Muscle of leg (tissue), 11 donors: ENCODE results near the gene F10. TPM values are rescaled to one million over a fixed set of nuclear protein-coding genes. Genes with fewer than 3 reads are reported as not detected.

Source experiments
- DNase-seq: peaks from one replicate; pipeline ENCODE4 v3.0.0; 2013
- H3K27ac ChIP-seq: one replicate; pipeline ENCODE4 v1.5.1; 2013; ENCODE audit warnings: mild to moderate bottlenecking, low read length, control low read depth
- H3K27me3 ChIP-seq: one replicate; pipeline ENCODE4 v1.6.1; 2013; ENCODE audit warnings: low read length; ENCODE audit not compliant: control insufficient read depth, insufficient read depth
- H3K36me3 ChIP-seq: one replicate; pipeline ENCODE4 v1.6.1; 2013; ENCODE audit warnings: low read length; ENCODE audit not compliant: control insufficient read depth, insufficient read depth
- H3K4me1 ChIP-seq: one replicate; pipeline ENCODE4 v1.6.1; 2013; ENCODE audit warnings: low read length; ENCODE audit not compliant: control insufficient read depth, insufficient read depth
- H3K4me3 ChIP-seq: one replicate; pipeline ENCODE4 v1.5.1; 2013; ENCODE audit warnings: low read length, control low read depth
- H3K9me3 ChIP-seq: replicated peaks from 2 replicates; pipeline ENCODE4 v1.6.1; 2013; ENCODE audit warnings: low read depth, low read length; ENCODE audit not compliant: control insufficient read depth
- WGBS: methylation state at CpG from one replicate; pipeline ENCODE4 v1.1.5; 2013; ENCODE audit warnings: missing lambda C conversion rate; ENCODE audit not compliant: insufficient coverage; 5-methylcytosine and 5-hydroxymethylcytosine counted together
- polyA plus RNA-seq, 8 donors: library from polyadenylated mRNA; unstranded; fragments of 120-200 nt; gene quantifications; one replicate each; pipeline versions ENCODE4 v1.2.1 to v1.2.3, GENCODE V29; 2013; ENCODE audit warnings: inconsistent platforms in 1 of 8, low replicate concordance in 1 of 8; ENCODE audit not compliant: insufficient read length in 8 of 8, insufficient read depth in 1 of 8
- total RNA-seq: library from RNA; stranded (reverse); fragments of 120-200 nt; gene quantifications from one replicate; pipeline ENCODE4 v1.2.4, GENCODE V29; 2013

Gene F10
- total and polyA plus RNA-seq, 9 donors, result 6.7 to 41.0 (median 14.8) TPM

DNA sequence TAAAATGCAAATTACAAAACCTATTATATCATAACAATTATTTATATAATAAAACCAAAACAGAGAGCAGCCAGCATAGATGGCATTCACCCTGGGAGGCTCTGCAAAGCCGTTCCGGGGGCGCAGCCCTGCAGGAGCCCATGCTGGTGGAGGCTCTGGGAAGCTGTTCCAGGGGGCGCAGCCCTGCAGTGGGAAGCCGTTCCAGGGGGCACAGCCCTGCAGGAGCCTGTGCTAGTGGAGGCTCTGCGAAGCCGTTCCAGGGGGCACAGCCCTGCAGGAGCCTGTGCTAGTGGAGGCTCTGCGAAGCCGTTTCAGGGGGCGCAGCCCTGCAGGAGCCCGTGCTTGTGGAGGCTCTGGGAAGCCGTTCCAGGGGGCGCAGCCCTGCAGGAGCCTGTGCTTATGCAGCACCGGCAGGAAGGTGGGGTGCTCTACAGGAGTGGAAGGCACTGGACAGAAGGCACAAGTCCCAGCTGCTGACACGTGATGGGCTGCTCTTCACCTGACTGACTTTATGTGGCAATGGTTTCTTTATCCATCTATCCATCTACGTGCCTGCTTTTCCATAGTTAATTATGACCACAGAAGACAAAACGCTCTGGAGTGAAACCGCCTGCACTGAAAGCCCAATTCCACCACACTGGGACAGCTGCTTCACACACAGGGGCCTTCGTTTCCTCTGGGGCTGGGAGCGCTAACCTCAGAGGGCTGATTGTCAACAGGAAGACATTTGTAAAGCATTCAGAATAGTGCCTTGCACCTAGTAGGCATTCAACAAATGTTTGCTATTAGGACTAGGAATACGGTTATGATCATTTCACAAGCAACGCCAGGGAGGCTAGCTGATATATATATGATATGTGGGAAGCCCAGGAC lies 62.2 kb downstream of the F10 start:
- Histone ChIP-seq H3K27me3 (no peaks in the 10 kb centered on the region), H3K27ac (no peak overlapping the region), H3K36me3 (peaks cover 59% of the 10 kb centered on the region), H3K9me3 (no peaks in the 10 kb centered on the region), H3K4me3 (no peak overlapping the region), H3K4me1 (no peaks in the 10 kb centered on the region)
- DNase-seq, result no peak
- 93% methylated on average over 15 of the region's 22 CpGs for WGBS

DNA sequence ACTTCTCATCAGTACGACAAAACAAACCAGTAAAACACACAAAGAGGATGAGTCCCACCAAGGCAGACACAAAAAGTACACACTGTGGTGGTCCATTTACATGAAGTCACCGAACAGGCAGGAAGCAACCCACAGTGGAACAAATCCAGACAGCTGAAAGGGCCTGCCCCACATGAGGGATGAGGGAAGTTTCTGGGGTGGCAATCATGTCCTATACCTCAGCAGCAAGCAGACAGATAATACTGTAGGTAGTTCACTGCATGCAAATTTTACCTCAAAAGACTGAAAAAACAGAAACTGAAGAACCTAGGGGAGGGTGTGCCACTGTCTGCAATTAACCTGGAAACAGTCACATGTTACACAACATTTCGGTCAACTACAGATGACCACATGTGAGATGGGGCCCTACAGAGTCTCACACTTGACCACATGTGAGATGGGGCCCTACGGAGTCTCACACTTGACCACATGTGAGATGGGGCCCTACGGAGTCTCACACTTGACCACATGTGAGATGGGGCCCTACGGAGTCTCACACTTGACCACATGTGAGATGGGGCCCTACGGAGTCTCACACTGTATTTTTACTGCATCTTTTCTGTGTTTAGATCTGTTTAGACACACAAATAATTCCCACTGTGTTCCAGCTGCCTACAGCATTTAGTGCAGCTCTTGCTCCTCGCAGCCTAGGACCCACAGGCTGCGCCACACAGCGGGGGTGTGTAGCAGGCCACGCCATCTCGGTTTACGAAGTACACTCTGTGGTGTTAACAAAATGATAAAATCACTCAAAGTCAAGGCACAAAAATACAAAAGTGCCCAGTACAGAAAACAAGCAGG lies 63.7 kb downstream of the F10 start:
- H3K4me1 ChIP-seq, result no peaks in the 10 kb centered on the region
- no peak overlapping the region for H3K4me3 ChIP-seq
- H3K9me3 ChIP-seq, result no peaks in the 10 kb centered on the region
- peaks cover 57% of the 10 kb centered on the region for H3K36me3 ChIP-seq
- no peak for DNase-seq
- WGBS, result 86% methylated on average over 1 of the region's 13 CpGs
- H3K27me3 ChIP-seq, result no peaks in the 10 kb centered on the region
- H3K27ac ChIP-seq, result no peak overlapping the region

DNA sequence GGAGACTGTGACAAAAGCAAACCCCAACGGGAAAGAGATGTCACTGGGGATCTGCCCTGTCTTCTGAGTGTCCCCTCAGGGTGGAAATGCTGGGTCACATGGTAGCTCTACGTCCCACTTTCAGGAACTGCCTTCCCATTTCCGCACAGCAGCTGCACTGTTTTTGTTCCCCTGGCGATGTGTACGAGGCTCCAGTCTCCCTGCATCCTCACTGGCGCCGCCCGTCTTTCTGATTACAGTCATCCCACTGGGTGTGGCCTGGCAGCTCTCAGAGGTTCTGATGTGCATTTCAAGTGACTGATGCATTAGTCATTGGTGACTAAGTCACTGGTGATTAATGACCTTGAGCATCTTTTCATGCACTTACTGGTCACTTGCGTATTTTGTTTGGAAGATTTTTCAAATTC lies 64.7 kb downstream of the F10 start:
- no peak overlapping the region for H3K27ac ChIP-seq
- no peaks in the 10 kb centered on the region for H3K27me3 ChIP-seq
- no peaks in the 10 kb centered on the region for H3K4me1 ChIP-seq
- WGBS, result 77% methylated on average over 7 of the region's 9 CpGs
- no peaks in the 10 kb centered on the region for H3K9me3 ChIP-seq
- no peak overlapping the region for H3K4me3 ChIP-seq
- DNase-seq, result peak; percentile 20
- peaks cover 56% of the 10 kb centered on the region for H3K36me3 ChIP-seq

DNA sequence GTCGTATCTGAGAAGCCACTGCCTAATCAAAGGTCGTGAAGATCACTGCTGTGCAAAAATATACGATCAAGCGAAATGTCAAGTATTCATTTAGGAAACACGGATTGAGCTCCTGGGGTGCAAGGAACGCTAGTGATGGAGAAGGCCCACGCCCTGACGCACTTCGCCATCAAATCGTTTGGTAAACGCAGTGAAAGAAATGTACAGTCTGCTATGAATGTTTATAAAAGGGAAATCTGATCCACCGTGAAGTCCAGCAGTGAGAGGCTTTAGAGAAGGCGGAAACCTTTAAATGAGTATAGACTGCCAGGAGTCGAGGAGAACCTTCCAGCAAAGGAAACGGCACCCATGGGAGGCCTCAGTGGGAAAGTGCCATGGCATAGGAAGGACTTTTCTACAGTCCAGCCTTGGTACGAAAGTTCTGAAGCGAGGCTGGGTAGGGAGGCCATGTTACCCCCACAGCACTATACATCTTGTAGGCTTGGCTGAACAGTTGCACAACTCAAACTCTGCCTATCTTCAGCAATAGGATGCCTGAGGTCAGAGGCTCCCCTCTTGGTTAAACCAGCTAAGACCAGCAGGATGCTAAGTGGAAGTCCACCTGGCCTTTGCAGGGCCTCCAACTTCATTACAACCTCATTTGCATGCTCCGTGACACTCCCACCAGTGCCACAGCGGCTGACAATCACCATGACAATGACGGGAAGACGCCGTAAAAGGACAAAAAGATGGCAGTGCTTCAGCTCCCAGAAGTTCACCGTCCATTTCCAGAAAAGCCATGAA lies 65.5 kb downstream of the F10 start:
- Histone ChIP-seq H3K36me3 (peaks cover 61% of the 10 kb centered on the region), H3K4me3 (no peak overlapping the region), H3K9me3 (no peaks in the 10 kb centered on the region), H3K4me1 (no peaks in the 10 kb centered on the region), H3K27ac (no peak overlapping the region), H3K27me3 (no peaks in the 10 kb centered on the region)
- DNase-seq, result no peak
- WGBS, result 84% methylated on average over 21 of the region's 23 CpGs

DNA sequence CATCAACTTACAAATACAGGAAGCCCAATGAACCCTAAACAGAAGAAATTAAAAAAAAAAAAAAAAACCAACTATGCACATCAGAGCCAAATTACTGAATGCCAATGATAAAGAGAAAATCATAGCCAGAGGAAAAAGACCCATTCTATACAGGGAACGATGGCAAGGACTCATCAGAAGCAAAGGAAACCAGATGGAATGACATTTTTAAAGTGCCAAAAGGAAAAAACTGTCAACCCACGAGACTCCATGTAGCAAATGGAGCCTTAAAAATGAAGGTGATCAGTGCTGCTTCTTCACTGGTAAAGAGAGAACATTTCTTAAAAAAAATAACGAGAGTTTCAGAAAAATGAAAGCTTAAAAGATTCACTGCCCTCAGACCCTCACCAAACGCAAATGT lies 67.6 kb downstream of the F10 start:
- no peak for DNase-seq
- peaks cover 60% of the 10 kb centered on the region for H3K36me3 ChIP-seq
- 80% methylated on average over 2 of the region's 4 CpGs for WGBS

DNA sequence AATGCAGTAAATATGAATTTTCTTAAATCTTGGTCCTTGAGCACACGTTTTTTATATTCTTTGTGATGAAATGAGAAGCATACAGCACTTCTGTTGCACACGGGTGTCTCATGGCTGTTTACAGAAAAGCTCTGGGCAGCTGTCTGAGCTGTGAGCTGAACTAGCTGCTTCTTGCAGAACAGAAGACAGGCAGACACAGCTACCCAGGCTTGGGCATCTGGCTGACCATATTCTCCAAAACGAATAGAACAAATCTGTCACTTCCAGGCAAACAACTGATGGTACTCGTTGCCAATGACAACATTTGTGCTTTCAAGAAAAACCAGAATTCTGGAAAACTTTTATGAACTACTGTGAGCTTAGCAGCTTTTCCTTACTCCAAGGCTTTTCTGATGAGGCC lies 69.7 kb downstream of the F10 start:
- Histone ChIP-seq H3K9me3 (no peaks in the 10 kb centered on the region), H3K36me3 (peaks cover 57% of the 10 kb centered on the region), H3K27ac (no peak overlapping the region), H3K4me3 (no peak overlapping the region), H3K4me1 (no peaks in the 10 kb centered on the region), H3K27me3 (no peaks in the 10 kb centered on the region)
- no peak for DNase-seq
- WGBS, result 72% methylated on average over 3 of the region's 4 CpGs

More for the DNA sequence above, 67.6 kb downstream of the F10 start:
- Histone ChIP-seq H3K4me1 (no peaks in the 10 kb centered on the region), H3K27me3 (no peaks in the 10 kb centered on the region), H3K9me3 (no peaks in the 10 kb centered on the region), H3K27ac (no peak overlapping the region), H3K4me3 (no peak overlapping the region)

DNA sequence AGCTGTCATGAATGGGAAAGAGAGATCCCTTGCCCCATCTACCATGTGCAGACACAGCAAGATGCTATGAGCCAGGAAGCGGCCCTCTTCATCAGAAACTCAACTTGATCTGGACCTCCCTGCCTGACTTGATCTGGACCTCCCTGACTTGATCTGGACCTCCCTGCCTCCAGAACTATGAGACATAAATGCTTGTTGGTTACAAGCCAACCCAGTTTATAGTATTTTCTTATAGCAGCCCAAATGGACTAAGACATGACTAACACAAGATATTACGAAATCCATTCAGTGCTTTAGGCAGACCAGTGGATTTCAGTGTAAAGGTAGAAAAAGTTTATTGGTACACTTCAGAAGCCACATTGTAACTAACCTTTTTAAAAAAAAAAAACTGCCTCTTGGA lies 70.3 kb downstream of the F10 start:
- Histone ChIP-seq H3K4me1 (no peaks in the 10 kb centered on the region), H3K27me3 (no peaks in the 10 kb centered on the region), H3K36me3 (peaks cover 62% of the 10 kb centered on the region), H3K9me3 (no peaks in the 10 kb centered on the region), H3K27ac (no peak overlapping the region), H3K4me3 (no peak overlapping the region)
- WGBS, result no CpG with 5 or more reads among the region's 2 CpGs
- DNase-seq, result no peak

DNA sequence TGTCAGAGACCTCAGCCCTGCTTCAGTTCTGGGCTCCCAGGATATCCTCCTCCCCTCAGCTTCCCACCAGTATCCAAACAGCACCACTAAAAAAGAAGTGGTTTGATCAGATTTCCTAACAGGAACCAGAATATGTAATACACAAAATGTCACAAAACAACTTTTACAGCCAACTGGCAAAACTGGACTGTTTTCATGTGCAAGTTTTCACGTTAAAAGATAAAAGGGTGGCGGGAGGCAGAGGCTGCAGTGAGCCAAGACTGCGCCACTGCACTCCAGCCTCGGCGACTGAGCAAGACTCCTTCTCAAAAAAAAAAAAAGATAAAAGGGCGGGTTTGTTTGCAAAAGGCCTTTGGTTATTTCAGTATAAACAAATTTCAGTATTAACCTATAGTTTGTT lies 72.8 kb downstream of the F10 start:
- 90% methylated on average over 2 of the region's 6 CpGs for WGBS
- Histone ChIP-seq H3K9me3 (no peaks in the 10 kb centered on the region), H3K4me3 (no peak overlapping the region), H3K27ac (no peak overlapping the region), H3K27me3 (no peaks in the 10 kb centered on the region), H3K36me3 (peaks cover 62% of the 10 kb centered on the region), H3K4me1 (no peaks in the 10 kb centered on the region)
- DNase-seq, result no peak

DNA sequence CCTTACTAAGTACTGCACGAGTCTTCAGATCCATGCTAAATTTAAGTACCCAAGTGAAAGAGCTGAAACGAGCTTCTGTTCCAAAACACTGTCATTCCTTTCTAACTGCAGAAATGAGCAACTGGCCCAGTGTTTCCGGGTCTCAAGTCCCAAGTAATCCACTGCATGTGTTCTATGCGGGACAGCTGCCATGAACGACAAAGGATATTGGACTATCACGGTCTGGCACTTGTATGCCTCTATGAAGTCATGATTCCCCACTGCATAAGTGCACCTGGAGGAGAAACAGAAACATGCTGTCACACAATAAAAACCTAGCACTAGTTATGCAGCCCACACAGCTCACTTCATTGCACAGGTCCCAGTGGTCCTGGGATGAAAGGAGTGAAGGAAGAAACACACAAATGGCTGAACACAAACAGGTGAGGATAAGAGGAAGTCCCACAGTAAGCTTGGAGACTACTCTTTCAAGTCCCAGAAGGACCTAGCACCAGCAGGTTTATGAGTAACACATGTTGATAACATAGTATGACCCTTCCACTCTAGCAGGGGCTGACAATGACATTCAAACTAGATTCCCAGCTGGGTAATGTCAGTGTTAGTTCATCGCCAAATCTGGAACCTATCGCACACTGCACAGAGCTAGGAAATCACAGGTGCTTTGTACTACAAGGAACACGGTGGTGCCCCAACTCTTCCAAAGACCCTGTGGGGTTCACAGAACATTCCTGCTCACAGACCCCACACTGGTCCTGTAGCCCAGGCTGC lies 74.6 kb downstream of the F10 start:
- peak; percentile 51 for DNase-seq
- Histone ChIP-seq H3K27me3 (no peaks in the 10 kb centered on the region), H3K27ac (peak overlapping the region; percentile 6), H3K36me3 (peaks cover 51% of the 10 kb centered on the region), H3K9me3 (no peaks in the 10 kb centered on the region), H3K4me3 (no peak overlapping the region), H3K4me1 (no peaks in the 10 kb centered on the region)
- 59% methylated on average over 6 of the region's 9 CpGs for WGBS
